Testis (tissue), 3 donors: ENCODE results near the gene ZSCAN12. TPM values are rescaled to one million over a fixed set of nuclear protein-coding genes. Genes with fewer than 3 reads are reported as not detected.

Experiments used
- DNase-seq: peaks from one replicate; pipeline ENCODE4 v3.0.0-alpha.2; 2019
- H3K27ac ChIP-seq, 2 donors: fragments of 200-600 bp; sonication (generic); one replicate each; pipeline ENCODE4 v1.5.1; 2019
- H3K27me3 ChIP-seq: fragments of 200-600 bp; sonication (generic); one replicate; pipeline ENCODE4 v1.5.1; 2019
- H3K36me3 ChIP-seq: fragments of 200-600 bp; sonication (generic); one replicate; pipeline ENCODE4 v1.5.1; 2017; ENCODE audit warnings: low read depth; ENCODE audit errors: missing control alignments
- H3K4me1 ChIP-seq: fragments of 200-600 bp; sonication (generic); one replicate; pipeline ENCODE4 v1.5.1; 2019
- H3K4me3 ChIP-seq, 2 donors: fragments of 200-600 bp; sonication (generic); one replicate each; pipeline ENCODE4 v1.5.1; 2017 to 2019
- H3K9me3 ChIP-seq: fragments of 200-600 bp; sonication (generic); one replicate; pipeline ENCODE4 v1.5.1; 2017
- CTCF ChIP-seq, 3 experiments: fragments of 450-650 bp in 2 of 3; fragments of 200-600 bp in 1 of 3; sonication (generic) in 1 of 3; IDR thresholded peaks; one replicate each; pipeline ENCODE4 v1.5.1; 2016 to 2019; ENCODE audit warnings: antibody characterized with exemption in 3 of 3, mild to moderate bottlenecking in 2 of 3, moderate library complexity in 1 of 3
- POLR2A ChIP-seq: fragments of 450-650 bp; IDR thresholded peaks from one replicate; pipeline ENCODE4 v1.6.1; 2017; ENCODE audit warnings: antibody characterized with exemption, mild to moderate bottlenecking, moderate library complexity
- WGBS, 2 donors: methylation state at CpG; one replicate each; pipeline ENCODE4 v1.1.5; 2018; 5-methylcytosine and 5-hydroxymethylcytosine counted together
- intact Hi-C: fragments of 100-400 bp; cut with DNase I; formaldehyde crosslinking; loops from one replicate; pipeline ENCODE4 v1.15.1; 2023; ENCODE audit warnings: low total_unique reads
- polyA plus RNA-seq: library from polyadenylated mRNA; stranded (reverse); fragments of 350-450 nt; fragmentation: Illumina TruSeq; extraction: RNeasy Lipid Tissue Mini Kit (QIAGEN cat#74804); gene quantifications from one replicate; pipeline ENCODE4 v1.2.3, GENCODE V29; 2014; ENCODE audit warnings: low read depth, low replicate concordance; ENCODE audit not compliant: insufficient read depth
- total RNA-seq, 2 donors: library from RNA; depleted of rRNA; stranded (reverse); fragments of >200 nt; gene quantifications; one replicate each; pipeline ENCODE4 v1.2.3, GENCODE V29; 2016

The ZSCAN12 gene
- total and polyA plus RNA-seq, 3 donors from 2014 or later: 7.0 to 12.3 (median 12.2) TPM

- H3K4me1 ChIP-seq: no peaks in the 10 kb centered on the region
- no peaks in the 10 kb centered on the region for H3K27me3 ChIP-seq
- peak overlapping the region in 1 of 2 donors; percentile 40 for H3K4me3 ChIP-seq
- H3K36me3 ChIP-seq: no peaks in the 10 kb centered on the region
- peak overlapping the region; percentile 51 to 81 for H3K27ac ChIP-seq
- no peaks in the 10 kb centered on the region for H3K9me3 ChIP-seq
- intact Hi-C loops: no loop called here
- TF ChIP-seq POLR2A (no peak), CTCF (IDR thresholded peaks at IDR 0.05) (no peak)
- WGBS, 2 donors: 59 to 62% methylated on average over 2 of the region's 2 CpGs
- no peak for DNase-seq
Measured at GRCh38 chr6:28384143-28384533, 15.4 kb downstream of the ZSCAN12 start.

- H3K9me3 ChIP-seq: no peaks in the 10 kb centered on the region
- H3K4me3 ChIP-seq: peak overlapping the region; percentile 40 to 47
- 20 to 27% methylated on average over 21 to 30 of the region's 31 CpGs for WGBS, 2 donors
- intact Hi-C loops: no loop called here
- peak overlapping the region; percentile 51 to 81 for H3K27ac ChIP-seq
- TF ChIP-seq CTCF (IDR thresholded peaks at IDR 0.05) (peak; percentile 23 to 37 (median 25)), POLR2A (no peak)
- no peaks in the 10 kb centered on the region for H3K27me3 ChIP-seq
- H3K36me3 ChIP-seq: no peaks in the 10 kb centered on the region
- DNase-seq: peak; percentile 94
- H3K4me1 ChIP-seq: no peaks in the 10 kb centered on the region
Measured at GRCh38 chr6:28383235-28384142, 16.1 kb downstream of the ZSCAN12 start.

- H3K36me3 ChIP-seq: no peaks in the 10 kb centered on the region
- TF ChIP-seq CTCF (IDR thresholded peaks at IDR 0.05) (no peak), POLR2A (no peak)
- H3K27me3 ChIP-seq: no peaks in the 10 kb centered on the region
- no peak overlapping the region for H3K4me3 ChIP-seq
- no peak overlapping the region for H3K27ac ChIP-seq
- intact Hi-C loops: no loop called here
- 92 to 95% methylated on average over 2 of the region's 2 CpGs for WGBS, 2 donors
- no peaks in the 10 kb centered on the region for H3K4me1 ChIP-seq
- H3K9me3 ChIP-seq: no peaks in the 10 kb centered on the region
- DNase-seq: no peak
Measured at GRCh38 chr6:28380381-28380780, 19.2 kb downstream of the ZSCAN12 start.

- intact Hi-C loops: no loop called here
Measured at GRCh38 chr6:28378644-28379043, 20.9 kb downstream of the ZSCAN12 start.

More at GRCh38 chr6:28378644-28379043, 20.9 kb downstream of the ZSCAN12 start:
- no peaks in the 10 kb centered on the region for H3K4me1 ChIP-seq
- H3K9me3 ChIP-seq: no peaks in the 10 kb centered on the region
- H3K27ac ChIP-seq: no peak overlapping the region
- no peaks in the 10 kb centered on the region for H3K36me3 ChIP-seq
- TF ChIP-seq POLR2A: no peak
- TF ChIP-seq CTCF (IDR thresholded peaks at IDR 0.05): no peak
- H3K4me3 ChIP-seq: no peak overlapping the region
- no peaks in the 10 kb centered on the region for H3K27me3 ChIP-seq
- no peak for DNase-seq
